BE2C (cell line): Measurements from ENCODE around the gene SAA1.

Experiments
- DNase-seq: peaks from one replicate; pipeline ENCODE4 v3.0.0-alpha.2; 2020
- H3K27me3 ChIP-seq: fragments of 250-450 bp; sonication (Bioruptor Pico); 2 replicates; pipeline ENCODE4 v1.5.1; 2020; ENCODE audit warnings: mild to moderate bottlenecking
- H3K36me3 ChIP-seq: fragments of 250-450 bp; sonication (Bioruptor Pico); 2 replicates; pipeline ENCODE4 v1.5.1; 2020; ENCODE audit warnings: mild to moderate bottlenecking
- H3K4me1 ChIP-seq: fragments of 250-450 bp; sonication (Bioruptor Pico); 2 replicates; pipeline ENCODE4 v1.5.1; 2020
- H3K4me3 ChIP-seq: 2 replicates; pipeline ENCODE4 v1.5.1; 2011; ENCODE audit warnings: low read depth, low read length
- H3K9me3 ChIP-seq: fragments of 250-450 bp; sonication (Bioruptor Pico); 2 replicates; pipeline ENCODE4 v1.5.1; 2020
- TF ChIP-seq, protein P1 (sequence below): IDR thresholded peaks from 2 replicates; pipeline ENCODE4 v1.5.1; 2012; ENCODE audit warnings: mild to moderate bottlenecking, low read depth, low read length

Gene SAA1

GRCh38 chr11:18270102-18270501 is 4.0 kb downstream of the SAA1 start:
- no peaks in the 10 kb centered on the region for H3K9me3 ChIP-seq

GRCh38 chr11:18271206-18271605 is 5.1 kb downstream of the SAA1 start:
- Histone ChIP-seq H3K27me3 (no peaks in the 10 kb centered on the region), H3K36me3 (no peaks in the 10 kb centered on the region), H3K9me3 (no peaks in the 10 kb centered on the region), H3K4me3 (no peak overlapping the region), H3K4me1 (no peaks in the 10 kb centered on the region)
- TF ChIP-seq, protein P1, sequence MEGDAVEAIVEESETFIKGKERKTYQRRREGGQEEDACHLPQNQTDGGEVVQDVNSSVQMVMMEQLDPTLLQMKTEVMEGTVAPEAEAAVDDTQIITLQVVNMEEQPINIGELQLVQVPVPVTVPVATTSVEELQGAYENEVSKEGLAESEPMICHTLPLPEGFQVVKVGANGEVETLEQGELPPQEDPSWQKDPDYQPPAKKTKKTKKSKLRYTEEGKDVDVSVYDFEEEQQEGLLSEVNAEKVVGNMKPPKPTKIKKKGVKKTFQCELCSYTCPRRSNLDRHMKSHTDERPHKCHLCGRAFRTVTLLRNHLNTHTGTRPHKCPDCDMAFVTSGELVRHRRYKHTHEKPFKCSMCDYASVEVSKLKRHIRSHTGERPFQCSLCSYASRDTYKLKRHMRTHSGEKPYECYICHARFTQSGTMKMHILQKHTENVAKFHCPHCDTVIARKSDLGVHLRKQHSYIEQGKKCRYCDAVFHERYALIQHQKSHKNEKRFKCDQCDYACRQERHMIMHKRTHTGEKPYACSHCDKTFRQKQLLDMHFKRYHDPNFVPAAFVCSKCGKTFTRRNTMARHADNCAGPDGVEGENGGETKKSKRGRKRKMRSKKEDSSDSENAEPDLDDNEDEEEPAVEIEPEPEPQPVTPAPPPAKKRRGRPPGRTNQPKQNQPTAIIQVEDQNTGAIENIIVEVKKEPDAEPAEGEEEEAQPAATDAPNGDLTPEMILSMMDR: no peak
- DNase-seq: no peak

More at GRCh38 chr11:18270102-18270501, 4.0 kb downstream of the SAA1 start:
- Histone ChIP-seq H3K4me1 (no peaks in the 10 kb centered on the region), H3K36me3 (no peaks in the 10 kb centered on the region), H3K27me3 (0 out of 2 replicates have a peak, but pooled peaks cover 2% of the 10 kb centered on the region), H3K4me3 (no peak overlapping the region)
- no peak for DNase-seq
- TF ChIP-seq, protein P1: no peak

- DNase-seq: no peak
- H3K4me1 ChIP-seq: no peaks in the 10 kb centered on the region
- H3K4me3 ChIP-seq: no peak overlapping the region
- H3K9me3 ChIP-seq: no peaks in the 10 kb centered on the region
- TF ChIP-seq, protein P1: no peak
- H3K36me3 ChIP-seq: no peaks in the 10 kb centered on the region
- H3K27me3 ChIP-seq: no peaks in the 10 kb centered on the region
Measured at GRCh38 chr11:18277565-18278271, 11.7 kb downstream of the SAA1 start.

DNA sequence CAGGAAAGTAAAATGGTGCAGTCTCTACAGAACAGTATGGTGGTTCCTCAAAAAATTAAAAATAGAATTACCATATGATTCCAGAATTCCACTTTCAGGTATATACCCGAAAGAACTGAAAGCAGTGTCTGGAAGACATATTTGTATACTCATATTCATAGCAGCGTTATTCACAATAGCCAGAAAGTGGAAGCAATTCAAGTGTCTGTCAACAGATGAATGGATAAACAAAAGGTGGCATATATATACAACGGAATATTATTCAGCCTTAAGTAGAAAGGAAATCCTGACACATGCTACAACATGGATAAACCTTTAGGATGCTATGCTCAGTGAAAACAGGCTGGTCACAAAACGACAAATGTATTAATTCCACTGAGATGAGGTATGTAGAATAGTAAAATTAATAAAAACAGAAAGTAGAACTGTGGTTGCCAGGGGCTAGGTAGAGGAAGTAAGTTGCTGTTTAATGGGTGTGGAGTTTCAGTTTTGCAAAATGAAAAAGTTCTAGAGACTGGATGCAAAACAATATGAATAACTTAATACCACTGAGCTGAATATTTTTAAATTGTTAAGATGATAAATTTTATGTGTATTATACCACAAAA is 14.5 kb downstream of the SAA1 start:
- Histone ChIP-seq H3K9me3 (no peaks in the 10 kb centered on the region), H3K27me3 (no peaks in the 10 kb centered on the region), H3K4me3 (no peak overlapping the region), H3K4me1 (no peaks in the 10 kb centered on the region), H3K36me3 (no peaks in the 10 kb centered on the region)
- DNase-seq: no peak
- TF ChIP-seq, protein P1: no peak

DNA sequence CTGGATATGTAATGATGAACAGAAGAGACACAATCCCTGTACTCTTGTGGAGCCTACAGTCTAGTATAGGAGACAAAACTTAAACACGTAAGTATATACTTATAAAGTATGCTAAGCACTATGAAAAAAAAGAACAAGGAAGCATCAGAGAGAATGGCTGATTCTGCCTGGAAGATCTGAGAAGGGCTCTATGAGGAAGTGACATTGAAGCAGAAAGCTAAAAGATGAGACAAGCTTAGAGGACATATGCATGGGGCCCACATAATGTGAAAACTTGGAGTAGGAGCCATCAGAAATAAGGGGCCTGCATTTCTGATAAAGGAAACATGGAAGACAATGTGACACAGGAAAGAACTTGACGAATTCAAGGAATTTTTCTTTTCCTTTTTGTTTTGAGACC is 16.6 kb downstream of the SAA1 start:
- H3K4me1 ChIP-seq: no peaks in the 10 kb centered on the region
- H3K36me3 ChIP-seq: no peaks in the 10 kb centered on the region
- DNase-seq: no peak
- no peaks in the 10 kb centered on the region for H3K9me3 ChIP-seq
- H3K27me3 ChIP-seq: no peaks in the 10 kb centered on the region
- TF ChIP-seq, protein P1: no peak
- no peak overlapping the region for H3K4me3 ChIP-seq

DNA sequence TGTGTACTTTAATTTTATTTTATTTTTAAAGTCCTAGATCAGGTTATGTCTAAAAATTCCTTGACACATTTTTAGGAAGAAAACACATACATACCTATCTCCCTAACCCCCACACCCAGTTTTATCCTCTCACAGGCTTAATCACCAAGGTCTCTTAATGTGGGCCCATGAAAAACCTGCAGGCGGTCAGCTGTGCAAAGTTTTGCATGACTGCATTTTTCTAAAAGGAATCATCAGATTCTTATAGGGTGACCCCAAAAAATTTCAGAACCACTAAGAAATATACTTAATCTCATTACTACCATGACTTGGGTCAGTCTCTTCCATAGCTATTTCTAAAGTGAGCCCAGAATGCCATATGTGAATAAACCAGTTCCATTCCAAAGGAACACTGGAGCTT is 19.8 kb downstream of the SAA1 start:
- Histone ChIP-seq H3K27me3 (no peaks in the 10 kb centered on the region), H3K36me3 (no peaks in the 10 kb centered on the region), H3K4me1 (no peaks in the 10 kb centered on the region), H3K9me3 (no peaks in the 10 kb centered on the region), H3K4me3 (no peak overlapping the region)
- TF ChIP-seq, protein P1: no peak
- no peak for DNase-seq
